HT-29 (cell line): ENCODE data around the gene RBM20. TPM values are rescaled to one million over a fixed set of nuclear protein-coding genes. Genes with fewer than 3 reads are reported as not detected.
A peak's percentile ranks its signal among the peaks of the same experiment; 100 is the strongest.
"Not testable (repeated sequence)": the region's sequence is repeated elsewhere in the genome, so short reads cannot be mapped to it uniquely, and the experiment has no call there.

Experiments
- DNase-seq: peaks from one replicate; pipeline ENCODE4 v3.0.0-alpha.2; 2015; ENCODE audit warnings: low spot score
- total RNA-seq: library from RNA; depleted of rRNA; stranded (reverse); fragments of >200 nt; shearing (Covaris generic); gene quantifications from 2 replicates; pipeline ENCODE4 v1.2.3, GENCODE V29; 2014

RBM20 gene
- total RNA-seq, 1 experiment from 2014 or later, result not detected

DNA sequence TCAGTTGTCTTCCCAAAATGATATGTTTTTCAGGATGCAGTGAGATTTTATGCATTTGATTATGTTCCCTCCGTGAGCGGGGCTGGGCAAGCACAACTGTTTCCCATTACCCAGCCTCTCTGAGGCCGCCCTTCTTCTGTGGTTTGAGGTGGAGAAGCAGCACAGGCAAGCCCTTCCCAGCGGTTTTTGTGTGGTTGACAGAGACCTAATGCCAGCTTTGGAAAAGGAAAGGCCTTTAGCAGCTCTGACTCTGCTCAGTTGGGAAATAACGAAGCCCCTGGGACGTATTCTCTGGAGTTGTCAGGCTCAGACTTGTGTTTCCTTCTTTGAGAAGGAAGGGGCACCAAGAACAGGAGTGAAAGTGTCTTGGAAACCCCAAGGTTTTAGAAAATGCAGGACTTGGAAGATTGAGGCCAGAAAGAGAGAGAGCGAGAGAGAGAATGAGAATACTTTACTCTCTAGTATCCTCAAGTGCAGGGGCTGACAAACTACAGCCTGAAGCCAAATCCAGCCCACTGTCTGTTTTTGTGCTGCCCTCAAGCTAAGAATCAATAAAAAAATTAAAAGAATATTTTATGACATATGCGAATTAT, 207.0 kb downstream of the RBM20 start:
- no peak for DNase-seq

DNA sequence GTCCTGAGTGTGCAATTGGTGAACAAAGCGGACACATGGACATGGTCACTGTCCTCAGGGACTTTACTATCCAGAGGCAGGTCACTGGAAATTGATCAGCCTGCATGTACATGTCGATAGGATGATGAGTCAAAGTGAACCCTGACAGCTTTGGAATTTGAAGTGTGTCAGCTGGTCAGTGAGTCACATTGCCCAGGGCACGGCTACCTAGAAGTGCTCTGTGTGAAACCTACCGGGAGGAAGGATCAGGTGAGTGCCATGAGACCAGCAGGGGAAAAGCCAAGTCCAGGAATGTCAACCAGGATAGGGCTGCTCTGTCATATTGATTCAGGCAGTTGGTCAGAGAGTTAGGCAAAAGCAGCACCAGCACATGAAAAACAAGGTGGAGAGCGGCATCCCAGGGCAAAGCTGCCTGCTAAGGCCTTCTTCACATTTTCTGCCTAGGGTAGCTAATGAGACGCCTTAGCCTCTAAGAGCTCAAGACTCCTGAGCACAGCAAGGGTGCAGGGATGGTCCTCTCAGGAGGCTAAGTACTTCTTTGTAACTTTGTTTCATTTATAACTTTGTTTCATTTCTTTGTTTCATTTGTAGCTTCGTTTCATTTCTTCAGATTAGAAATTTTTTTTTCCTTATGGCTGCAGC, 208.2 kb downstream of the RBM20 start:
- DNase-seq, result peak; percentile 29

DNA sequence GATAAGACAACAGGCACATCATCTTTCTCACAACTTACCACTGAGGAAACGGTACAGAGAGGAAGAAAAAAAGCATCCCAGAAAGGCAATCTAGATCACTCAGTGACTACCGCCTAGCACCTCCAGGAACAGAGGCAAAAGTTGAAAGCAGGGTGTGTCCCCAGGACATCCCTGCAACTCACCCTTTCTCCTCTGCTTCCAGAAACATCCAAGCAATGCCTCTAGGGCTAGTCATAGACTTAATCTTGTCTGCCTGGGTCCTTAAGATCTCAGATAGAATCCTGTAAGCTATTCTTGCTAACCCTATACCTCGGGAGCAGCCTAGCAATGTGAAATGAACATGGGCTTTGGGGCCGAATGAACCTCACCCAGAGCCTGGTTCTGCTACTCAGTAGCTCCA, 208.8 kb downstream of the RBM20 start:
- DNase-seq, result no peak

DNA sequence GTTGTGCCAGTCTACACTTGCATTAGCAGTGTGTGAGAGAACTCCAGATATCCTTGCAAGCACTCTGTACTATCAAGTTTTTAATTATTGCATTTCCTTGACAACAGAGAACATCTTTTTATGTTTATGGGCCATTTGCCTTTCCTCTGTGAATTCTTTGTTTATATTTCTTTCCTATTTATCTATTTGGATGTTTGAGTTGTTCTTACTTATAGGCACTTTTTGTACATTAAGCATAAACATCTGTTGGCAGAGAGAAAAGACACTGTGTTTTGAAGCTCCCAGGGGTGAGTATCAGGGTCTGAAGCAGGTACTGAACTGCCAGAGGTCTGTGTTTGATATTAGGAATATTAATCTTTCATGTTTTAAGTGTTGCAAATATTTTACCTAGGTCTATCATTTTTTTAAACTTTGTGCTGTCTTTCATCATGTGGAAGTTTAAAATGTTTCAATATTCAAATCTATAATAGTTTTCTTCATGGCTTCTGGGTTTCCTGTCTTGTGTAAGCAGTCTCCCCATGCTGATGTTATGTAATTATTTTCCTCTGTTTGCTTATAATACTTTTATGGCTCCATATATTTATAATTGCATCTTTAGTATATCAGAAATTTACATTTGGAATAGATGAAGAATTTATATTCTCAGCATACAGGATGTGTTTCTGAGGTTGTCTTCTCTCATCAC, 209.9 kb downstream of the RBM20 start:
- no peak for DNase-seq

DNA sequence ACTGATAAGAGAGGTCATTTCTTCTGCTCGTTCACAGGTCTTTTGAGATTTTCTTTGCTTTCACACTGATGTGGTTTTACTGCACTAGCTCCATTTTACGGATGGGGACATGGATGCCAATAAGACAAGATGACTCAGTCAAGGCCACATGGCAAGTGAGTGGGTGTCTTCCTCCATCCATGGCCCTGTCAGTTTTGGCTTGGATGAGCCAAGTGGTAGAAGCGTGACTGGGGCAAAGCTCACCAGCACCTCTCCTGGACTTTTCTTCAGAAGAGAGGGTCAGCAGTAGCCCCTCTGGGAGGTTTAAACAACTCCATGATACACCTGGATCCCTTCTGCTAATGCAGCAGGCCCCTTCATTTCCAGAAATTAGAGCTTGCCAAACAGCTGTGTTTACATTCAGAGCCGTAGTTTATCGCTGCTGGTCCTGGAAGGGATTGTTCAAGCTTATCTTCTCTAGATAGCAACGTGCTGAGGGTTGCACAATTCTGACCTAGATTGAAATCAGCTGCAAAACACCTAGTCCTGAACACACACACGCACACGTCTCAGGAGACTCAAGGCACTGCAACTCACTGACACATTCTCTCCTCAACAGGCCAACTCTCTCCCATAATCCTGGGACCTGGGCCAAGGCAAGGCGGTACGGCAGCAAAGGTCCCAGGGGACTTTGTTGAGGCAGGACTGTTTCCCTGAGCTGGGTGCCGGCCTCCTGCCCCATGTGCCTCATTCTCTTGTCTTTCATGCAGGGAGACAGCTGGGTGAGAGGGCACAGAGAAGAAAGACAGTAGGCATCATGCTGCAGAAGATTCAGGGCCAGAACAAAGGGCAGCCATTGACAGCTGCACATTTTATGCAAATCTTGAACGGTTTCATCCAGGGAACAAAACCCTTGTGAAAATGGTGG, 213.4 kb downstream of the RBM20 start:
- DNase-seq, result peak; percentile 26

DNA sequence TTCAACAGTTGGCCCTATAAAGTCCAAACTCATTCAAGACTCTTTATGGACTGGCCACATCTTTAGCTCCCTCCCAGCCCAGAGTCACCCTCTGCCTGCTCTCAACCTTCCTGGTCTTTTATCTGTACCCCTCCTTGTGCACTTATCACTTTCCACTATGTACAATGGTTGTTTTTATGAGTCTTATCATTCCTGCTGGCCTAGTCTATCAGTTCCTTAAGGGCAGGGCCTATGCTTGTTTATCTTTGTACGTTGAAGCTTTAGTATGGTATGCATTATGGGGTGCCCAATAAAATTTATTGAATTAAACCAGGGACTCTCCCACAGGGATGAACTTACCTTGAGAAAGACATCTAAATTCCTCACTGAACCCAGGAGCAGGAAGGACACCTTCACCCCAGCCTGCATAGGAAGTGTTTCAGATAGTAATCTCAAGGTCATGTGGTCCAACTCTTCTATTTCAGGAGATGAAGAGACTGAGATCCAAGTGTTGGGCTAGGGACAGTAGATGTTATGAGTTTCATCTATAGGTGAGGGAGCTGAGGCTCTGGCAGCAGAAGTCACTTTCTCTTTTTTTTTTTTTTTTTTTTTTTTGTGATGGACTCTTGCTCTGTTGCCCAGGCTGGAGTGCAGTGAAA, 214.3 kb downstream of the RBM20 start:
- DNase-seq, result peak; percentile 22

DNA sequence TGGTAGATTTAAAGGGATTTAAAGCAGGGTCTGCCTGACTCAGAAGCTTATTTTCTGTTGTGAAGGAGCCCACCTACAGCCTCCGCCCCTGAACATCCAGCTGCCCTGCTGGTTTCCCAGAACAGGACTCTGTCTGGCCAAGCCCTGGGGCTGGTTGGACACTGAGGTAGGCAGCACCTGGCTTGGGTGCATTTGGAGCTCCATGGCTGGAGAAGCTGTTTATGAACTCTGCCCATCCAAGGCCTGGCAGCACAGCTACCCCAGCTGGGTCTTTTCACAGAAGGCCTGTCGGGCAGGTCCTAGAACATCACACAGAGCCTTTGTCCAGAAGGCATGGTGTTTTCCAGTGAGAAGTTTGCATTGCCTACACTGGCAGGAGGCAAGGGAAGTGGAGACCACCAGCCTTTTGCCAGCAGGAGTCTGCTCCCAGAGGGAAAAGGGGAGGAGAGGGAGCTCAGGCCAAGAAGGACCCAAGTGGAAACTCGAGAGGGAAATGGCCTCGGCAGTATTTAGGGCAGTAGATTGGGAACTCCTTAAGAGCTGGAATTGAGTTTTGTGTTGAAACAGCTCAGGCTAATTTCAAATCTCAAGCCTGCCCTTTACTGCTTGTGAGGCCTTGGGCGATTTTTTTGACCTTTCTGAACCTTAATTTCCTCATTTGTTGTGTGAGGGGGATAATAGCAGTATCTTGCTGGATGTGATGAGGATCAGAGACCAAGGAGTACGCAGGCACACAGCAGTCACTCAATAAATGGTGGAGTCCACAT, 215.3 kb downstream of the RBM20 start:
- no peak for DNase-seq

DNA sequence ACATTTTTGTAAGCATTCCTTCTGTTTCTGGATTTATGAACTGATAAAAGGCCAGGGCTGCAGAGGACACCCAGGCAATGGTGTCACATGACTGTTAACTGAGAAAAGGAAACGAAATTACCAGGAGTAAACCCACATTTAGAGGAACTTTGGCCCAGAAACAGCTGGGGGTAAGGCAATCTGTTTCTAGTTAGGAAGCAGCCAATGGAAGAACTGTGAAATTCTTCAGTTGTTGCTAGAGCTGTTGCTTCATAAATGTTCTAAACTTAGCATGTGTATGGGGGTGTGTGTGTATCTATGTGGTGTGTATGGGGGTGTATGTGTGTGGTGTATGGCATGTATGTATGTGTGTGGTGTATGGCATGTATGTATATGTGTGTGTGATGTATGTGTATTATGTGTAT, 215.8 kb downstream of the RBM20 start:
- no peak for DNase-seq

DNA sequence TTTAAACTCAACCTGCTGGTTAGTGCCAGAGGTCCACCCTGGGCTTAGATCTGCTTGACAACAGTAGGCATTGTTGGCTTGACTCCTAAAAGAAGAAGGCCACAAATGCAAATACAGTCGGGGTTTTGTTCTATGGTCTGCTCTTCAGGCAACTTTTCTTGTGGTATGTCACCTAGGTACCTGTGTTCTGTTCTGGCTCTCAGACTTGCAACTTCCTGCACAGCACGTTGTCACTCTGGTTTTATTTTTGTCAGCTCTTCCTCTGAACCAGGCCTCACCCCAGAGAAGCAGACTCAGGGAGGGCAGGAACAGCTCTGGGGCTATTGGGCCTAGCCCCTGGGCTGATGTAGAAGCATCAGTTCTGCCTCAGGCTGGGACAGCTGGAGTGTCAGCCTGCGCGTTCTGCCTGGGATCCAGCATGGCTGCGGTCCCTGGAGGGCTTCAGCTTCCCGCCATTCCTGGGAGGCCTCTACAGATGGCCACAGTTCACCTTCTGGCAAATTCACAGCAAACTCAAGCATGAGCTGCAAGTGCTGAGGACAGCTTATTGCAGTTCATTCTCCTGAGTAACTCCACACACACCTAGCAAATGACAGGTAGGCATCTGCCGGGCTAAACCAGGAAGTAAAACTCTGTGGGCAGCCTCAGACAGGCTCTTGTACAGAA, 216.6 kb downstream of the RBM20 start:
- DNase-seq, result no peak

DNA sequence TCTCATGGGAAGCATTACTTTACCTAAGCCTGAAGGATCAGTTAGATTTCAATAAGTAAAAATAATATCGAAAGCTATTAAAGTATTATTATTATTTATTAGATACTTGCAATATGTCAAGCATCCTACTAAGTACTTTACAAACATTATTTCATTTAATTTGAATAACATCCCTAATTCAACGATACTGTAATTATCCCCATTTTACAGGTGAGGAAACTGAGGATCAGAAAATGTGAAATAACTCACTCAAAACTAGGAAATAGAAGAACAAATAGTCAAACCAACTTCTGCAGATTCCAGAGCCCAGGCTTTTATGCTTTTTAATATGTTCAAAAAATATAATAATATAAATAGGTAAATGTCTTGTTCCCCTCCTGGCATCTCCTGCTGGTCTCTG, 217.3 kb downstream of the RBM20 start:
- DNase-seq, result no peak

DNA sequence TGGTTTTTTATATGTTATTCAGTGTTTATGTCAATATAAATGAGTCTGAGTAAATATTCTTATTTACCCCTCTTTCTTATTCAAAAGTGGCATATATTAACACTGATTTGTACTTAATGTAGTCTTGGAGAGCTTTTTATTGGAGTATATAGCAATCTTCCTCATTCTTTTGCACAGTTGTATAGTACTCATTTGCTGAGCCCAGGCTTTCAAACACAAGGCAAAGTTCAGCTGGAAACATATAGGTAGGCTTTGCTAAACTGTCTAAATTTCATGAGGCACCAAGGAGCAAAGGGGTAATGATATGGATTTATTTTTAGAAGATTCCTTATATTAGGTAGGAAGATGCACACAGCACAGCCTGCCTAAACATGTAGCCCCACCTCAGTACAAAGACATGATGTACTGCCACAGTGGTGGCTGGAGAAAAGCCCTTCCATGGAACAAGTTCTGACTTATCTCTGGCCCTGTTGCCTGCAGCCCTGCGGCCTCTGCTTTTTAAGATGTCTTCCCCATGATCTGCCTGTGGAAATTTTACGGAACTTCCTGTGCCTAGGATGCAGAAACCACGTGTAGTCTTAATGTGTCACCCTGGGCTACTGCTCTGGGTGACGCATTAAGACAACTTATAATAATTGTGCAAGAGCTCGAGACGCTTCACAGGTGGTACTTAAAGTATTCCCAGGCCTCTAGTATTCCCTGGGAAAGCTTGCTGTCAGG, 218.0 kb downstream of the RBM20 start:
- no peak for DNase-seq

DNA sequence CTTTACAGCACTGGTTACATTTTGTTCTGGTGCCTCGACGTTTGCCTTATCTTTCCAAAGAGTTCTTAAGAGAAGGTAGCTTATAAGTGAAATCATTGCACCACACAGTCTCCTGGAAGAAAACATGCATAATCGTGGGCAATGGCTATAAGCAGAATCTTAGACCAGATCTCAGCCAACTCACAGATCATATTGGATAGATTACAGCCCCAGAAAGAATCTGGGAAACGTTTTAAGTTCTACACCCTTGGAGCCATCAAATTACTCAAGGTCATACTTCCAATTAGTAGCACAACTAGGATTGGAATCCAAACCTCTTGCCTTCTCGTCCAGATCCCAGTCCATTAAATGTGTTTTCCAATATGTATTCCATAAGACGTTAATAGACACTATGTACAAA, 218.8 kb downstream of the RBM20 start:
- DNase-seq, result no peak

DNA sequence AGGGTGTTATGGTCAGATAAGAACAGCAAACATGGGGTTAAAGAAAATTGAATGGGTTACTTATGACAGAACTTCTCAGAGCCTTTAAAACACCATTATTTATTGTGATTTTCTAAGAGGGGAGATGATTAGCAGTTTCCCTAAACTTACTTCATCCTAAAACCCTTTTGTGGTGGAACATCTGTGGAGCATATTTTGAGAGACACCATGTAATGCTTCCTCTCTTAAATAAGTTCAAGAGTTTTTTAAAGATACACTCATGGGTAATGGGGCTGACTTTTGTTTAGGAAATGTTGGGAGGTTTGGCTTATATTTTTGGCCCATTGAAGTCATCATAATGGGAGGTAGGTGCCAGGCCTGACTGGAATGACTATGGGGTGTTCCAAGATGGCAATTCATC, 219.2 kb downstream of the RBM20 start:
- no peak for DNase-seq

DNA sequence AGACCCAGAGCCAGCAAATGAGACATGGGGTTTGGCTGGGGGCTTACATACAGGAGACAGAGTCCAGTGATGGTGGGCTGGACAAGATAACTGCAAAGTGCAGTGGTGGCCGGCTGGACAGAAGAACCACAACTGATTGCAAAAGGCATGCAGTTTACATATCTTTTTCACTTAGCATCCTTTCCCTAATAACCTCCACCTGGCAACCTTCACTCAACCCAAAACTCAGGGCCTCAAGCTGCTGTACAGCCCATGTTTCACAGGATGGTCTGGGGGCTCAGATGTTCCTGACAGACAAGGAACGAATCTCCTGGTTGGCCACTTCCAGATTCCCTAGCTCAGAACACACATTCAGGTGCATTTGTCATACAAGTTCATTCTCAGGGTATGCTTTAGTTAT, 219.8 kb downstream of the RBM20 start:
- DNase-seq, result no peak

DNA sequence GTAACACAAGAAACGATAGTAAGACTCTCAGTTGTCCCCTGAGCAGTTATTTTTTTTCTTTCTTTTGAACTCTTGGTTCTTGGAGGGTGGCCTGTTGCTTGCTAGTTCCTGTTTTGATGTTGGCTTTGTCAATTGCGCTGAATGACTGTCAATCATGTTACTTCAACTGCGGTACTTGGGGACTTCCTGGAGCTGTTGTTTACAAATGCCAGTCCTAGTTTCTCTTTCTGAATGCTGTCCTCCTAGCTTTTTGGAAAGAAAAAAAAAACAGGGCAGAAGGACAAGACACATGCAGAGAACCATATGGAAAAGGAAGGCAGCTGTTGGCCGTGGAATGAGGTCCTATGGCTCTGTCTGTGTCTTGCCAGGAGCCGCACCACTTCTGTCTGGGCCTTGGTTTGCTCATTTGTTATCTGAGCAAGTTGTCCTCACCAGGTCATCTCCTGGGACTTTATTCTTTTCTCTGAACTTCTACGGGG, 220.6 kb downstream of the RBM20 start:
- DNase-seq, result no peak

DNA sequence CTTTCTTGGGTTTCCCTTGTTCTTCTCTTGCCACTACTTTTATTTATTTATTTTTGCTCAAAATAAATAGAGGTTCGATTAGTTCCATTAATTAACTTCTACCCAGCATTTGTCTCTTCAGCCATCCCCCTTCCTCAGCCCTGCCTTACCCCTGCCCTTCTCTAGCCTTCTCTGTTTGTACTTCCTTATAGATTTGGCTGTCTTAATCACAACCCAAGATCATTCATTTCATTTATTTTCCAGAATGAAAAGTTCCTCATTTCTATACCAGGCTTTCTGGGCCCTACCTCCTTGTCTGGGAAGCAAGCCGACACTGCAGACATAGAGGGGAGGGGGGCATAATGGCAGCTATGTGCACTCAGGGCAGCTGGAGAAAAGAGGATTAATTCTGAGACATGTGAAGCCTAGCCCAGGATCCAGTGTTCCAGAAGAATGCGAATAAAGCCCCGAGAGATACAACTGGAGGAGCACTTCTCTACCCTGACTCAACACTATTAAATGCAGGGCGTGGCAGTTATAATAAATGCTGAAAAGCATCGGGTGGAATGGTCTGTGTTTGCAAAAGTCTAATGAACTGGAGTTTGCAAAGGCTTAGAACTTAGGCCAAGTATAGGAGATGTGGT, 221.2 kb downstream of the RBM20 start:
- DNase-seq, result no peak

DNA sequence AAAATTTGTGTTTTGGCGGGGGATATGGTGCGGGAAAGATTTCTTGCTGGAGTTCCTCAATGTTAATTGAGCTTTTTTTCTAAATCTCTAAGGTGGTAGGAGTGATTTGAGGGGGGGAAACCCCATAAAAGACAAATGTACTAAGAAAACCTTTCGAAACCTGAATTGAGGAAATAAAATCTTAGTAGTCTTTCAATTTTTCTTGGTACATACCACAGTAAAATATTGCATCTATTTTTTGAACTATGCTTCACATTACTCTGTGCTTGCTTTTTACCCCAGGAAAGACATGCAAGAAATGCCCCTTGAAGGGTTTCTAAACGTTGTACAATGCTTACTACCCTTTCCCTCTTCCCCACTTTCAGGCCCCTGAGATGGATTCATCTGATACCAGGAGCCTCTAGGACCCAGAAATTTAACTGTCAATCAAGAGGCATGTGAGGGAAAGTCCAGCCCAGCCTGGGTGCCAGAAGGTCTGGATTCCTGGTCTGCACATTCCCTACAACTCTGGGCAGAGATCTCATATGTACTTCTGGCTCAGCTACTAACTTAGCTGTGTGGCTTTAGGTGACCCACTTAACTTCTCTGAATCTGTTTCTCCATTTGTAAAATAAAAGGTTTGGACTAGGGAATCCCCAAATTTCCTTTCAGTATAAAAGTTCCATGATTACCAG, 221.8 kb downstream of the RBM20 start:
- no peak for DNase-seq

DNA sequence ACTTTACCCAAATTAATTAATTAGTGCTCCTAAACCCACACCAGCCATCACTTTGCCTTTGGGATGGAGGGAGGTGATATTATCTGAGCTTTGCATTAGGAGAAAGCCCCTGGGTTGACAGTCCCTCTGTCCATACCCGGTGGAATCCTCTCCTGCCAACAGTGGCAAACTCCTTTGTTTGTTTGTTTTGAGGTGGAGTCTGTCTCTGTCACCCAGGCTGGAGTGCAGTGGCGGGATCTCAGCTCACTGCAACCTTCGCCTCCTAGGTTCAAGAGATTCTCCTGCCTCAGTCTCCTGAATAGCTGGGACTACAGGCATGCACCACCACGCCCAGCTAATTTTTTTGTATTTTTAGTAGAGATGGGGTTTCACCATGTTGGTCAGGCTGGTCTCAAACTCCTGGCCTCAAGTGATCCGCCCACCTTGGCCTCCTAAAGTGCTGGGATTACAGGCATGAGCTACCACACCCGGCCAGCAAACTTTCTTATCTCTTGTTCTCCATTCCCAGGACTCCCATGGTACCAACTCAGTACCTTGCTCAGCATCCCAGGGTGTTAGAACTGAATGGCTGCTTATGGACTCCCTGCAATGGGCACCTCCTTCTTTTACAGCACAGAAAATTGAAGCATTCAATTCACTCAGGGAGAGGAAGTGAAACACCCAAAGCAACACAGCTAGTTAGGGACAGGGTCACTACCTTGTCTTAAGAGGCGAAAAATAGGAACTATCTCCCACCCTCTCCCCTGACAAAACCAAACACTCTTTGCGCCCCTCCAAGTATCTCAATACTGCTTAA, 223.1 kb downstream of the RBM20 start:
- not testable (repeated sequence) for DNase-seq
